Activated CD4-positive, alpha-beta T cell treated with anti-CD3 and anti-CD28 coated beads, Interleukin-10, Interleukin-2, amounts not matched to agents 100 ng/mL and 50 ng/mL, durations not matched to agents 16 hours and 8 hours (primary cell): ENCODE results near the gene PAF1.
A peak's percentile ranks its signal among the peaks of the same experiment; 100 is the strongest.

Source experiments
- DNase-seq: peaks from one replicate; pipeline ENCODE4 v3.0.0-alpha.2; 2020

PAF1 gene

DNA sequence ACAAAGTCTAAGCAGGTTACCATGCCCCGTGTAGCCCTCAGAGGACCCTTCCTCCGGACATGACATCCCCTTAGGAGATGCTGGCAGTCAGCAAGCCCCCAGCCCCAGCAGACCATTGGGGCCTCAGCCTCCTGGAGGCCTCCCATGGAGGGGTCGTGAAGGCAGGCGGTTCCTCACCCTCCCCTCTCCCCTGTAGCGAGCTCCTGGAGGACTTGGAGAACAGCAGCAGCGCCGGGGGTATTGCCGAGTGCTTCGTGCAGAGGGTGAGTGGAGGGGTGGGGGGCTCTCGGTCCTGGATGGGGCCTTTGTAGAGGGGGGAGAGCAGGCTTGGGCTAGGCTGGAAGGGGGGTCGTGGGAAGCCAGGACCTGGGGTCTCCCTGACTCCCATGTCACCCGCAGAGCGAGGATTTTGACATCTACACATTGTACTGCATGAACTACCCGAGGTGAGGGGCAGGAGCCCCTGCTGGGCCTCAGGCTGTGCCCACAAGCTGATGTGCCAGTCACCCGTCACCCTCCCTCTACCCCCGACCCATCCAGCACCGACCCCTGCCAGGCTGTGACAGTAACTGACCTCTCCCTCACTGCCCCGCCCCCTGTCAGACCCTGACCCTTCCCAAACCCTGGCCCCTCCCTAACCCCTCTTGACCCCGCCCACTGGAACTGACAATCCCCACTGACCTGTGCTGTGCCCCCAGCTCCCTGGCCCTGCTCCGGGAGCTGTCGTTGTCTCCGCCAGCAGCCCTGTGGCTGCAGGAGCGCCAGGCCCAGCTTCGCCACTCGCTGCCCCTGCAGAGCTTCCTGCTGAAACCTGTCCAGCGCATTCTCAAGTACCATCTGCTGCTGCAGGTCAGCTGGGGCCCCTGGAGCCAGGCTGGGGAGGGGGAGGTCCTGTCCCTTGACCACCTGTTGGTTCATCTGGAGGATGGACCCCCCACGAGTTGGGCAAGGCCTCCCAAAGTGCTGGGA lies 25.5 kb upstream of the PAF1 start:
- no peak for DNase-seq

DNA sequence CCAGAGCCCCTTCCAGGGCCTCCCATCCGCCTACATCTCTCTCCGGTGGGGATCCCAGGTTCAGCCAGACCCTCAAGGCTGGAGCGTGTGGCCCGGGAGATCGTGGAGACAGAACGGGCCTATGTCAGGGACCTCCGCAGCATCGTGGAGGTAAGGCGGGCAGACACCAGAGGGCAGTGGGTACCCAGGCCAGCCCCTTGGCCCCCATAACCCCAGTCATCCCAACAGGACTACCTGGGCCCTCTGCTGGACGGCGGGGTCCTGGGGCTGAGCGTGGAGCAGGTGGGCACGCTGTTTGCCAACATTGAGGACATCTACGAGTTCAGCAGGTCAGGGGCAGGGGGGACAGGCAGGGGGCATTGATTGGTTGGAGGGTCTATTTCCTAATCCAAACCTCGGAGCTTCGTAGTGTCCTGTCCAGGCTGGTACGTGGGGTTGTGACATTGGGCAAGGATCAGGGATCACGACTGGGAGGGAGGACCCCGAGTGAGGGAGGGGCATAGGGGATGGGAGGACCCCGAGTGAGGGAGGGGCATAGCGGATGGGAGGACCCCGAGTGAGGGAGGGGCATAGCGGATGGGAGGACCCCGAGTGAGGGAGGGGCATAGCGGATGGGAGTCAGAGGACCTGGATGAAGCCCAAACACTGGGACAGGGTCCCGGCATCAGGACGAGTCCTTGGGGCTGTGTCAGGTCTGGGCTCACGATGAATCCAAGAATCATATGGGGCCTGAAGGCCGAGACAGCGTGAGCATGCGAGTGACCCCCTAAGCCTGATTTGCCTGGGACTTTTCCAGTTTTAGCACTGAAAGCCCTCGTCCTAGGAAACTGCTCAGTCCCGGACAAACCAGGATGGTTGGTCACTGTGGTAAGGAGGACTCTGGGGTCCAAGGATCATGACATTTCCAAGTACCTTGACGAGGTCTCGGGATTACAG lies 24.5 kb upstream of the PAF1 start:
- DNase-seq, result no peak

- DNase-seq, result no peak
Observed at GRCh38 chr19:39413911-39414608, 23.2 kb upstream of the PAF1 start.

GRCh38 chr19:39413272-39413910 lies 22.5 kb upstream of the PAF1 start:
- no peak for DNase-seq

GRCh38 chr19:39412867-39413271 lies 22.0 kb upstream of the PAF1 start:
- DNase-seq, result no peak

DNA sequence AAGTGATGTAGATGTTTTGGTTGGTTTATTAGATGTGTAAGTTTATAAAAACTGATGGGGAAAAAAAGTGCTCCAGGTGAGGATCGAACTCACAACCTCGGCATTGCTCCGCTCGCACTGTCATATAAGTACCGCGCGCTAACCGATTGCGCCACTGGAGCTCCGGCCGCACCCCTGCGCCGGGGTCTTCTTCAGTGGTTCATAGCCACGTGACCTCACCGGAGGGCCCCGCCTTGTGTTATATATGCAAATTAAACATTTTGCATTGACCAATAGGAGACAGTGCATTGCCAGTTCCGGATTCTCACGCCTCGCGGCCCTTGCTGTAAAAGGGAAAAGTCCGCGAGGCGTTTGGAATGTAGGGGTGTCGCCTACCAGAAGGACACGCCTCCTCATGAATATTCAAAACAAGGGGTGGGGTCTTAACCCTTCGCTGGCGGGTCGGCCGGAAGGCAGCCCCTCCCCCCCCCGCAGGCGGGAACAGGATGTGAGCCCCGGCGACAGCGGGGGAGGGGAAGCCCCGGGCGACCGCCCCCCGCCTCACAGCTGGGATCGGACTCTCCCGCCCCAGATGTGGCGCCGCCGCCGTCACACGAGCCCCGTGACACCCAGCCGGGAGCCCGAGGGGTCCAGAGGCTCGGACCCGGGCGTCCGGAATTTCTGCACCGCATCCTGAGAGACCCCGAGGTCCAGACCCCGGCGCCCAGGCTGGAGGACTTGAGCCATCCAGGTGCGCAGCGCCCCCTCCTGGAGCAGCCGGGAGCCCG lies 21.4 kb upstream of the PAF1 start, which contains the start of gene PLEKHG2:
Gene PLEKHG2, plus strand, starts transcription at position 570 of the 767 bp plus-strand sequence. CDS start 1,418 bp downstream, outside the sequence.
- peak; percentile 99 for DNase-seq

- DNase-seq, result peak; percentile 93
Observed at GRCh38 chr19:39411832-39412099, 20.9 kb upstream of the PAF1 start.

DNA sequence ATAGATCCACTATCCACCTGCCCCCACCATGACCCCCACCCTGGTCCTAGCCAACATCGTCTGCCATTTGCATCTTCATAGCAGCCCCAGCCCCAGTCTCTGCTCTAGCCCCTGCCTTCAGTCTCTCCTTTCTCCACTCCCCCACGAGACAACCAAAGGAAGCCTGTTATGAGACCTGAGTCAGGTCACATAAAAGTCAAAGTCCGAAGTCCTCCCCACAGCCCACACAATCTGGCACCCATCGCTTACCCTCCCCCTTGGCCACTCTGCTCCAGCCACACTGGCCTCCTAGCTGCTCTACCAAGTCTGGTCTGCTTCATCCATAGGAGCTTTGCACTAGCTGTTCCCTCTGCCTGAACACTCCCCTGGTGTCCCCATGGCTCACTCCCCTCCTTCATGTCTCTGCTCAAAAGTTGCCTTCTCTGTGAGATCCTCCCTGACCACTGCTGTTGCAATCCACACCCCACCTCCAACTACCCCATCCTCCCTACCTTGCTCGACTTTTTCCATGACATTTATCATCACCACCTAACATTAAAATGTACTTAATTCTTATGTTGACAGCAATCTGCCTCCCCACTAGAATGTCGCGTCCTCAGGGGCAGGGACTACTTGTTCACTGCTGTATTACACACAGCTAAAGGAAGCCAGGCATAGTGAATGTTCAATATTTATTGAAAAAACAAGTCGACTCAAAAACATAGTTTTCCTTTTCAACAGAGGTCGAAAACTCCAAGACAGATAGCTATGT lies 20.4 kb upstream of the PAF1 start:
- DNase-seq, result no peak

DNA sequence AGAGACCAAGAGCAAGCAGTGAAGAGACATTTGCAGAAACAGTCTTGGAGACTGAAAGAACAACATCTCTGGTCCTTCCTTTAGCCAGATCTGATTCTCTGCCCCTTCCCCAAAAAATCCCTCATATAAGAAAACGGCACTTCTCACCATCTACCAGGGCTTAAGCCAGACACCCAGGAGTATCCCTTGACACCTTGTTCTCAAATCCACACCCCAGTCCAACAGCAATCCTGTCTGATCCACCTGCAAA lies 19.9 kb upstream of the PAF1 start:
- DNase-seq, result no peak

- peak; percentile 72 for DNase-seq
Observed at GRCh38 chr19:39410017-39410830, 19.3 kb upstream of the PAF1 start.

- peak; percentile 87 for DNase-seq
Observed at GRCh38 chr19:39409208-39410016, 18.5 kb upstream of the PAF1 start.

GRCh38 chr19:39408392-39409207 lies 17.7 kb upstream of the PAF1 start:
- peak; percentile 26 for DNase-seq

DNA sequence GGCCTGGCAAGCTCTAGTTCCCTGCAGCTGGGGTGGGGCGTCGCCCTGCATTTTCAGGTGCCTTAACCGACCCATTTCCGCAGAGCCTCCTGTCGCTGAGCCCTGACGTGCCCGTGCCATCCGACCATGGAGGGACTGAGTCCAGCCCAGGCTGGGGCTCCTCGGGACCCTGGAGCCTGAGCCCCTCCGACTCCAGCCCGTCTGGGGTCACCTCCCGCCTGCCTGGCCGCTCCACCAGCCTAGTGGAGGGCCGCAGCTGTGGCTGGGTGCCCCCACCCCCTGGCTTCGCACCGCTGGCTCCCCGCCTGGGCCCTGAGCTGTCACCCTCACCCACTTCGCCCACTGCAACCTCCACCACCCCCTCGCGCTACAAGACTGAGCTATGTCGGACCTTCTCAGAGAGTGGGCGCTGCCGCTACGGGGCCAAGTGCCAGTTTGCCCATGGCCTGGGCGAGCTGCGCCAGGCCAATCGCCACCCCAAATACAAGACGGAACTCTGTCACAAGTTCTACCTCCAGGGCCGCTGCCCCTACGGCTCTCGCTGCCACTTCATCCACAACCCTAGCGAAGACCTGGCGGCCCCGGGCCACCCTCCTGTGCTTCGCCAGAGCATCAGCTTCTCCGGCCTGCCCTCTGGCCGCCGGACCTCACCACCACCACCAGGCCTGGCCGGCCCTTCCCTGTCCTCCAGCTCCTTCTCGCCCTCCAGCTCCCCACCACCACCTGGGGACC lies 16.9 kb upstream of the PAF1 start:
- peak; percentile 83 for DNase-seq

GRCh38 chr19:39407410-39407659 lies 16.4 kb upstream of the PAF1 start:
- DNase-seq, result no peak

- DNase-seq, result peak; percentile 93
Observed at GRCh38 chr19:39406656-39407409, 15.9 kb upstream of the PAF1 start, which contains the start of gene ZFP36. Gene ZFP36, plus strand, starts transcription at chr19:39406847. Its CDS starts 58 bp downstream, at chr19:39406905.

GRCh38 chr19:39405958-39406655 lies 15.2 kb upstream of the PAF1 start:
- peak; percentile 89 for DNase-seq
